HepG2 (cell line): Measurements from ENCODE around the gene HTRA3. TPM values are rescaled to one million over a fixed set of nuclear protein-coding genes. Genes with fewer than 3 reads are reported as not detected.

Experiments used
- CBX2 ChIP-seq, 2 experiments: fragments of 200-600 bp in 1 of 2; sonication (generic); formaldehyde crosslinking in 1 of 2; IDR thresholded peaks; 2 replicates each; pipeline versions ENCODE4 v1.7.0 to v1.8.1; 2018 to 2022; ENCODE audit warnings: low read depth in 2 of 2, low read length in 1 of 2, mild to moderate bottlenecking in 1 of 2, missing genetic modification reagents in 1 of 2
- CEBPB ChIP-seq: IDR thresholded peaks from 2 replicates; pipeline ENCODE4 v1.6.1; 2011; ENCODE audit warnings: low read depth, low read length, improper control_type of control experiment, borderline replicate concordance
- CREM ChIP-seq, 2 experiments: sonication (generic) in 1 of 2; formaldehyde crosslinking in 1 of 2; IDR thresholded peaks; 2 replicates each; pipeline versions ENCODE4 v1.4.0 to v1.6.1; 2016 to 2020; ENCODE audit warnings: antibody characterized with exemption in 1 of 2, mild to moderate bottlenecking in 1 of 2, missing genetic modification reagents in 1 of 2
- GABPB1 ChIP-seq: IDR thresholded peaks from 2 replicates; pipeline ENCODE4 v1.6.1; 2016; ENCODE audit warnings: mild to moderate bottlenecking, missing genetic modification reagents, moderate library complexity, missing compliant biosample characterization
- HDAC1 ChIP-seq: sonication (generic); formaldehyde crosslinking; IDR thresholded peaks from 2 replicates; pipeline ENCODE4 v1.5.1; 2020; ENCODE audit warnings: mild to moderate bottlenecking, missing genetic modification reagents
- PITX1 ChIP-seq: sonication (generic); formaldehyde crosslinking; IDR thresholded peaks from 2 replicates; pipeline ENCODE4 v1.5.1; 2020; ENCODE audit warnings: mild to moderate bottlenecking, missing genetic modification reagents
- PPARG ChIP-seq: conservative IDR thresholded peaks from 2 replicates; pipeline ENCODE4 v1.6.1; 2016; ENCODE audit warnings: missing biosample characterization, missing genetic modification reagents
- RAD21 ChIP-seq: fragments of 450-650 bp; formaldehyde crosslinking; IDR thresholded peaks from 2 replicates; pipeline ENCODE4 v1.5.0; 2020; ENCODE audit warnings: mild to moderate bottlenecking
- RXRA ChIP-seq: sonication (generic); formaldehyde crosslinking; IDR thresholded peaks from 2 replicates; pipeline ENCODE4 v1.5.1; 2020; ENCODE audit warnings: missing genetic modification reagents
- SOX5 ChIP-seq: IDR thresholded peaks from 2 replicates; pipeline ENCODE4 v1.6.1; 2016; ENCODE audit warnings: borderline replicate concordance
- SP4 ChIP-seq: sonication (generic); formaldehyde crosslinking; IDR thresholded peaks from 2 replicates; pipeline ENCODE4 v1.8.1; 2023; ENCODE audit warnings: mild to moderate bottlenecking, missing genetic modification reagents
- SP5 ChIP-seq: IDR thresholded peaks from 2 replicates; pipeline ENCODE4 v1.6.1; 2016; ENCODE audit warnings: low read depth, borderline replicate concordance
- ZNF205 ChIP-seq: IDR thresholded peaks from 2 replicates; pipeline ENCODE4 v1.6.1; 2018; ENCODE audit warnings: missing biosample characterization, missing genetic modification reagents
- ZNF34 ChIP-seq: sonication (generic); formaldehyde crosslinking; IDR thresholded peaks from 2 replicates; pipeline ENCODE4 v1.4.0; 2020; ENCODE audit warnings: mild to moderate bottlenecking, missing genetic modification reagents, borderline replicate concordance
- ZNF605 ChIP-seq: sonication (generic); formaldehyde crosslinking; IDR thresholded peaks from 2 replicates; pipeline ENCODE4 v1.8.0; 2022; ENCODE audit warnings: mild to moderate bottlenecking, missing genetic modification reagents
- polyA plus RNA-seq, 8 experiments: library from polyadenylated mRNA; depleted of rRNA in 3 of 8; stranded (reverse) in 7 of 8; unstranded in 1 of 8; fragments of >200 nt; fragmentation: Illumina TruSeq in 4 of 8; extraction: Trizol in 4 of 8; gene quantifications; 2 replicates each; pipeline versions ENCODE4 v1.2.1 to v1.2.3, GENCODE V29; 2011 to 2016; ENCODE audit warnings: low read depth in 4 of 8, missing spikeins in 1 of 8, mixed read lengths in 1 of 8; ENCODE audit not compliant: insufficient read depth in 1 of 8
- total RNA-seq, 5 experiments: library from RNA; depleted of rRNA; stranded (reverse); fragments of >200 nt; fragmentation: Illumina TruSeq; extraction: Trizol; gene quantifications; 2 replicates each; pipeline ENCODE4 v1.2.3, GENCODE V29; 2016; ENCODE audit warnings: low read depth in 1 of 5
- TF ChIP-seq, protein P1 (sequence below): sonication (generic); formaldehyde crosslinking; IDR thresholded peaks from 2 replicates; pipeline ENCODE4 v1.4.0; 2020; ENCODE audit warnings: missing genetic modification reagents
- TF ChIP-seq, protein P2 (sequence below): sonication (generic); formaldehyde crosslinking; conservative IDR thresholded peaks from 2 replicates; pipeline ENCODE4 v1.8.0; 2022; ENCODE audit warnings: low read depth, missing genetic modification reagents
- TF ChIP-seq, protein P3 (sequence below): sonication (generic); formaldehyde crosslinking; IDR thresholded peaks from 2 replicates; pipeline ENCODE4 v1.5.1; 2020; ENCODE audit warnings: mild to moderate bottlenecking, missing genetic modification reagents, moderate library complexity
- TF ChIP-seq, protein P4 (sequence below), 2 experiments: sonication (generic) in 1 of 2; formaldehyde crosslinking in 1 of 2; IDR thresholded peaks; 2 replicates each; pipeline versions ENCODE4 v1.4.0 to v1.6.1; 2018 to 2020; ENCODE audit warnings: missing genetic modification reagents in 2 of 2, borderline replicate concordance in 1 of 2, low read depth in 1 of 2, mild to moderate bottlenecking in 1 of 2, missing biosample characterization in 1 of 2
- TF ChIP-seq, protein P5 (sequence below): sonication (generic); formaldehyde crosslinking; IDR thresholded peaks from 2 replicates; pipeline ENCODE4 v1.5.0; 2020; ENCODE audit warnings: missing genetic modification reagents, mild to moderate bottlenecking, borderline replicate concordance

The HTRA3 gene
- total and polyA plus RNA-seq, 2 of the 13 experiments (the other 11 are each of a cell fraction or from before 2014, with no cell fraction given): 0.17 TPM; not detected in 1

DNA sequence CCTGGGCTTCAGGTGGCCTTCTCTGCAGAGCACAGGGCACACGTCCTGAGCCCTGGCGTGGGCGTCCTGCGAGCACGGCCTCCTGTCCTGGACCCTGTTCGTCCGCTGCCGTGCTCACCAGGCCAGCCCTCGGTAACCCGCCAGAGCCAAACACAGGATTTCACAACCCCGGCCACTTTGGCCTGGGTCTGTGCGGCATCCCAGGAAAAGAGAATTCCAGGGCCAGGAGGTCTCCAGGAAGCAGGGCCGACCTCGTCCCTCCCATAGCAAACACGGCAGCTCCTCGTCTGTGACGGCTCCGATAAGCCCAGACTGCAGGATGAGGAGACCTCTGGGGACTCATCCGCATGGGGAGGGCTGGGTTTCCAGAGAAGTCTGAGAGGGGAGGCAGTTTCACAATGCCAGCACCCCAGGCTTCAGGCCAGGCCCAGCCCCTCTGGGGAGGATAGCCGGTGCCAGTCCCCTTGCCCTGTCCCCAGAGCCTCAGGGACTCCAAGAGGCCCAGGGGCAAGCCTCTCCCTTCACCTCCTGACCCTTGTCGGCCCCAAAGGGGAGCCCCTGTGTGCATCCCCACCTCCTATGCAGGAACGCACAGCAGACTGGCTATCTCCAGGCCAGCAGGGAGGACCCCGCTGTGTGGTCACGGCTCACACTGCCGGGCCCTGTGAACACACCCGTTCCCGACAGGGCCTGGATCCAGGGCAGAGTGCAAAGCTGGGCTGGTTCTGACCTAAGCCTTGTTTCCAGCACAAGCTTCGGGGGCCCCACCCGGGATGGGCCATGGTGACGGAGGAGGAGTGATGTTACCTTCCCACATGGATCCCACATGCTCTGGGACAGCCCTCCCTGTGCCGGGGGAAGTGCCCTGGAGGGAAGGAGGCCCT, 22.3 kb upstream of the HTRA3 start (continued):
- TF ChIP-seq, protein P1, sequence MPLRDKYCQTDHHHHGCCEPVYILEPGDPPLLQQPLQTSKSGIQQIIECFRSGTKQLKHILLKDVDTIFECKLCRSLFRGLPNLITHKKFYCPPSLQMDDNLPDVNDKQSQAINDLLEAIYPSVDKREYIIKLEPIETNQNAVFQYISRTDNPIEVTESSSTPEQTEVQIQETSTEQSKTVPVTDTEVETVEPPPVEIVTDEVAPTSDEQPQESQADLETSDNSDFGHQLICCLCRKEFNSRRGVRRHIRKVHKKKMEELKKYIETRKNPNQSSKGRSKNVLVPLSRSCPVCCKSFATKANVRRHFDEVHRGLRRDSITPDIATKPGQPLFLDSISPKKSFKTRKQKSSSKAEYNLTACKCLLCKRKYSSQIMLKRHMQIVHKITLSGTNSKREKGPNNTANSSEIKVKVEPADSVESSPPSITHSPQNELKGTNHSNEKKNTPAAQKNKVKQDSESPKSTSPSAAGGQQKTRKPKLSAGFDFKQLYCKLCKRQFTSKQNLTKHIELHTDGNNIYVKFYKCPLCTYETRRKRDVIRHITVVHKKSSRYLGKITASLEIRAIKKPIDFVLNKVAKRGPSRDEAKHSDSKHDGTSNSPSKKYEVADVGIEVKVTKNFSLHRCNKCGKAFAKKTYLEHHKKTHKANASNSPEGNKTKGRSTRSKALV (CRISPR knock-in tag): peak; percentile 75; the same call in 1 of the 2 replicates
- TF ChIP-seq ZNF605 (CRISPR knock-in tag) (no peak), CBX2 (IDR thresholded peaks at IDR 0.05; ENCODE audit: low read depth, low read length) (no peak), CBX2 (CRISPR knock-in tag; IDR thresholded peaks at IDR 0.05; ENCODE audit: low read depth) (0 out of 2 replicates have a peak, but pooled peaks have one; percentile 35), SP4 (CRISPR knock-in tag) (peak; percentile 39; the same call in 1 of the 2 replicates), RAD21 (CRISPR knock-in tag) (no peak), ZNF205 (CRISPR knock-in tag) (no peak), RXRA (CRISPR knock-in tag) (peak; percentile 35; the same call in 1 of the 2 replicates), SOX5 (CRISPR knock-in tag) (peak; percentile 19; the same call in 1 of the 2 replicates), SP5 (CRISPR knock-in tag) (peak; percentile 69), GABPB1 (CRISPR knock-in tag) (peak; percentile 44; the same call in 1 of the 2 replicates), HDAC1 (peak; percentile 37; the same call in 1 of the 2 replicates), PPARG (CRISPR knock-in tag) (0 out of 2 replicates have a peak, but pooled peaks have one; percentile 9), ZNF34 (CRISPR knock-in tag) (0 out of 2 replicates have a peak, but pooled peaks have one; percentile 71), PITX1 (no peak), CREM (IDR thresholded peaks at IDR 0.05) (0 out of 2 replicates have a peak, but pooled peaks have one; percentile 11), CREM (CRISPR knock-in tag; IDR thresholded peaks at IDR 0.05) (no peak), CEBPB (peak; percentile 89)
- TF ChIP-seq, protein P2, sequence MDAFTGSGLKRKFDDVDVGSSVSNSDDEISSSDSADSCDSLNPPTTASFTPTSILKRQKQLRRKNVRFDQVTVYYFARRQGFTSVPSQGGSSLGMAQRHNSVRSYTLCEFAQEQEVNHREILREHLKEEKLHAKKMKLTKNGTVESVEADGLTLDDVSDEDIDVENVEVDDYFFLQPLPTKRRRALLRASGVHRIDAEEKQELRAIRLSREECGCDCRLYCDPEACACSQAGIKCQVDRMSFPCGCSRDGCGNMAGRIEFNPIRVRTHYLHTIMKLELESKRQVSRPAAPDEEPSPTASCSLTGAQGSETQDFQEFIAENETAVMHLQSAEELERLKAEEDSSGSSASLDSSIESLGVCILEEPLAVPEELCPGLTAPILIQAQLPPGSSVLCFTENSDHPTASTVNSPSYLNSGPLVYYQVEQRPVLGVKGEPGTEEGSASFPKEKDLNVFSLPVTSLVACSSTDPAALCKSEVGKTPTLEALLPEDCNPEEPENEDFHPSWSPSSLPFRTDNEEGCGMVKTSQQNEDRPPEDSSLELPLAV (CRISPR knock-in tag): no peak
- TF ChIP-seq, protein P3, sequence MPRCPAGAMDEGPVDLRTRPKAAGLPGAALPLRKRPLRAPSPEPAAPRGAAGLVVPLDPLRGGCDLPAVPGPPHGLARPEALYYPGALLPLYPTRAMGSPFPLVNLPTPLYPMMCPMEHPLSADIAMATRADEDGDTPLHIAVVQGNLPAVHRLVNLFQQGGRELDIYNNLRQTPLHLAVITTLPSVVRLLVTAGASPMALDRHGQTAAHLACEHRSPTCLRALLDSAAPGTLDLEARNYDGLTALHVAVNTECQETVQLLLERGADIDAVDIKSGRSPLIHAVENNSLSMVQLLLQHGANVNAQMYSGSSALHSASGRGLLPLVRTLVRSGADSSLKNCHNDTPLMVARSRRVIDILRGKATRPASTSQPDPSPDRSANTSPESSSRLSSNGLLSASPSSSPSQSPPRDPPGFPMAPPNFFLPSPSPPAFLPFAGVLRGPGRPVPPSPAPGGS (CRISPR knock-in tag): no peak
- TF ChIP-seq, protein P4, sequence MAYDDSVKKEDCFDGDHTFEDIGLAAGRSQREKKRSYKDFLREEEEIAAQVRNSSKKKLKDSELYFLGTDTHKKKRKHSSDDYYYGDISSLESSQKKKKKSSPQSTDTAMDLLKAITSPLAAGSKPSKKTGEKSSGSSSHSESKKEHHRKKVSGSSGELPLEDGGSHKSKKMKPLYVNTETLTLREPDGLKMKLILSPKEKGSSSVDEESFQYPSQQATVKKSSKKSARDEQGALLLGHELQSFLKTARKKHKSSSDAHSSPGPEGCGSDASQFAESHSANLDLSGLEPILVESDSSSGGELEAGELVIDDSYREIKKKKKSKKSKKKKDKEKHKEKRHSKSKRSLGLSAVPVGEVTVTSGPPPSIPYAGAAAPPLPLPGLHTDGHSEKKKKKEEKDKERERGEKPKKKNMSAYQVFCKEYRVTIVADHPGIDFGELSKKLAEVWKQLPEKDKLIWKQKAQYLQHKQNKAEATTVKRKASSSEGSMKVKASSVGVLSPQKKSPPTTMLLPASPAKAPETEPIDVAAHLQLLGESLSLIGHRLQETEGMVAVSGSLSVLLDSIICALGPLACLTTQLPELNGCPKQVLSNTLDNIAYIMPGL (CRISPR knock-in tag; IDR thresholded peaks at IDR 0.05; ENCODE audit: borderline replicate concordance in 1 of 2, low read depth in 1 of 2): 0 out of 4 replicates have a peak, but pooled peaks of 1 of the 2 experiments have one; percentile 25
- TF ChIP-seq, protein P5, sequence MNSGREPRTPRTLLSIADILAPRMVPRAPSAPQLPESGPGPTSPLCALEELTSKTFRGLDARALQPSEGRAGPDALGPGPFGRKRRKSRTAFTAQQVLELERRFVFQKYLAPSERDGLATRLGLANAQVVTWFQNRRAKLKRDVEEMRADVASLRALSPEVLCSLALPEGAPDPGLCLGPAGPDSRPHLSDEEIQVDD (CRISPR knock-in tag): no peak
